ENCODE measurements around the gene RALGPS1. TPM values are rescaled to one million over a fixed set of nuclear protein-coding genes. Genes with fewer than 3 reads are reported as not detected.

The RALGPS1 gene
- total RNA-seq, 2 experiments from 2014 or later: 1.9 to 2.2 TPM

DNA sequence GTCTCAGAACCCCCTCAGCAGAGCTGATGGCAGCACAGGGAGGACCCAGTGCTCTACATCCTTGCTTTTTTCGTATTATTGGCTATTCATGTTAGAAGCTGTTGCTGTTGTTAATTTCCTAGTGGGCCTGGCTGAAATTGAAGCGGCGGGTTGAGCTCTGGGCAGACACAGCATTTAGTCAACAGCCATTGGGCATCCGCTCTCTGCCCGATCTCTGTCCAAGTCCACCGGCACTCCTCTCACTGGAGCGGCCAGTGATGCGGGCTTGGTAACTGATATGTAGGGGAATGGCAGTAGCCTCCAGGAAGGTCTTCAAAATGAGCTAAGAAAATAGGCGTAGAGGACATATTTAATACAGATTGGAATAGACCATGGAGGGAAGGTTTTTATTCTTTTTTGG, 348.7 kb downstream of the RALGPS1 start:
- no peaks in the 10 kb centered on the region for H3K4me1 Mint-ChIP-seq
- POLR2A ChIA-PET: no interaction called here
- CTCF ChIA-PET: interaction anchor here (1.2 kb wide), 1 partner anchor 8 kb away, joined by 3 read pairs; no protein-coding TSS in a partner anchor
- H3K27ac Mint-ChIP-seq: no peak overlapping the region
- peaks cover 10% of the 10 kb centered on the region for H3K27me3 Mint-ChIP-seq
- no peak overlapping the region for H3K4me3 Mint-ChIP-seq
- DNase-seq: no peak
- H3K9me3 Mint-ChIP-seq: no peaks in the 10 kb centered on the region
- H3K36me3 Mint-ChIP-seq (ENCODE audit: low read depth): no peaks in the 10 kb centered on the region

DNA sequence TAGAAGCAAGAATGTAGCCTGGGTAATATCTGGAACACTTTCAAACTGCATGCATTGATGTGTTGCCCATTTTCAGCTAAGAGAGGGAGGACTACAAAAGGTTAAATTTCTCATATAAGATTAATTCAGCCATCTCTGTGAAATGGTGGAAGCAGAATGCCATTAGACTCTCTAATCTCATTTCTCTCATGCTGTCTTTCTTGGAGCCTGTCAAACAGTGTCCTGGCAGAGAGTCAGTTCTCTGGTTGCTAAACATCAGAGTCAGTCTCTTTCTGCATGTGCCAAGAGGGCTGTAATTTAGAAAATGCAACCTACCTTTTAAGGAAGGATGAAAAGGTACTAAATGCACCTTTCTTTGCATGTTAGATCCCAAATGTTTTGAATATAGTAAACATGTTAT, 349.1 kb downstream of the RALGPS1 start:
- ChIA-PET POLR2A (no interaction called here), CTCF (interaction anchor here (1.2 kb wide), 1 partner anchor 9 kb away, joined by 3 read pairs; no protein-coding TSS in a partner anchor)
- H3K9me3 Mint-ChIP-seq: no peaks in the 10 kb centered on the region
- no peak overlapping the region for H3K27ac Mint-ChIP-seq
- H3K36me3 Mint-ChIP-seq (ENCODE audit: low read depth): no peaks in the 10 kb centered on the region
- DNase-seq: no peak
- H3K27me3 Mint-ChIP-seq: peaks cover 12% of the 10 kb centered on the region
- no peak overlapping the region for H3K4me3 Mint-ChIP-seq
- no peaks in the 10 kb centered on the region for H3K4me1 Mint-ChIP-seq

DNA sequence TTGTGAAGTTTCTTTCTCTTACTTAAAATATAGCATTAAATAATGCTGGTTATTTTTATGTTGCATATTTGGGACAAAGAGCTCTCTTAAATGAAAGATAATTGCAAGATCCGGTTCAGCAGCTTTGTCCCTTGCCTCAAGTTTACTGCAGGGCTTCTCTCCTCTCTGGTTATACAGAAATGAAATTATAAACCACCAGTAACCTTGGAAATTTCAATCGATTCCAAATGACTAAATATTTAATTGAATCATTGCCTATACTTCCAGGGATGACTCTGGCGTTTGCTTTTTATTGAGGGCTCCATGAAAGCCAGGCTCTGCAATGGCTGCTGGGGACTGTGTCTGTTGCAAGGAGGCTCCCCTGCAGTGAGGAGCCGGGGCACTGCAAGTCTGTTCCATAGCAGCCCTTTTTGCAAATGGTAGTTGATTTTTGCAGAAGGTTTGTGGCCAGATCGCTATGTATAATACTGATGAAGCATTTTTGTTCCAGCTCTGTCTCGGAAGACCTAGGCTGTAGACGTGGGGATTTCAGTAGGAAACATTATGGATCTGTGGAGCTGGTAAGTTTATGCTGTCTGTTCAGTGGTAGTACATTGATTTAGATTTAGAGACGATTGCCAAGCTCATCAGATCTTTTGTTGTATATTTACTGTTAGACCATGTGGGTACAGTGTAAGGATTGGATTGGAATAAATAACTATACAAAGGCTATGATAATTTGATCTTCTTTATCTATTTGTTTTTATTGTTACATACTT, 350.1 kb downstream of the RALGPS1 start, which contains the start of gene GARNL3:
Gene GARNL3 (plus strand): TSS at position 313 of the 758 bp plus-strand sequence. CDS start 104 bp downstream, at position 417.
- CTCF ChIA-PET: interaction anchor here (1.0 kb wide), 1 partner anchor 81 kb away, joined by 3 read pairs; no protein-coding TSS in a partner anchor
- H3K4me3 Mint-ChIP-seq: no peak within 1 kb of the TSS

DNA sequence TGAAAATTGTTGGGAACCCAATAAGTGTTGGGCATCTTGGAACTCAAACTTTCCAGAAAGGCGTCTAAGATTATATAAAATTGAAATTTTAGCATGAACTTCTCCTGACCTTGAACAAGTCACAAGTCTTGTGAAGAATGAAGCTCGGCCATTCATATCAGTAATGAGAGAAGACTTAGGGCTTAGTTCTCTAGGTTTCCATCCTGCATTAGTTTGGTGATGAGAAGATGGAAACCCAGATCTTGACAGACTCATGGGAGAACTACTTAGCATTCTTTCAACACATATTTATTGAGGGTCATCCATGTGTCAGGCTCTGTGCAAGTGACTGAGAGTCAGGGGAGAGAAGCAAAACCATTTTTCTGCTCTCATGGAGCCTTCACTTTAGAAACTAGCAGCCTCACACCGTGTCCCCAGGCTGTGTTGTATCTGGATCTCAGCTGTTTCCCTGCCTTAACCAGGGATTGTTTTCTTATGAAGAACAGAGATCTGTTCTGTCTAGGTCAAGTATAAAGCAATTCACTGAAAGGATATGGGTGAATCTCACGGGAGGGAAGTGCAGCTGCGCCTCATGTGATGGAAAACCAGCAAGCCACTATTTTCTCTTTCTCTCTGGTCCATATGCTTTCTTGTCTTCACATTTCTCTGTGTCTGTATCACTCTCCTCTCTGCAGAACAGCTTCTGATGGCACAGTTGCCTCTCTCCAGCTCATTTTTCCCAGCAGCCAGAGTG, 353.4 kb downstream of the RALGPS1 start:
- no peak for DNase-seq
- ChIA-PET CTCF (interaction anchor here (0.6 kb wide), 2 partner anchors 52 to 415 kb away, joined by 3 to 4 read pairs; no protein-coding TSS in a partner anchor), POLR2A (no interaction called here)
- H3K4me3 Mint-ChIP-seq: no peak overlapping the region
- no peaks in the 10 kb centered on the region for H3K4me1 Mint-ChIP-seq
- no peaks in the 10 kb centered on the region for H3K9me3 Mint-ChIP-seq
- peaks cover 21% of the 10 kb centered on the region for H3K27me3 Mint-ChIP-seq
- no peaks in the 10 kb centered on the region for H3K36me3 Mint-ChIP-seq (ENCODE audit: low read depth)
- no peak overlapping the region for H3K27ac Mint-ChIP-seq

More for the DNA sequence above, 350.1 kb downstream of the RALGPS1 start, which contains the start of gene GARNL3:
- Mint-ChIP-seq H3K27ac (no peak within 1 kb of the TSS), H3K4me1 (no peaks in the 10 kb centered on the region), H3K27me3 (peaks cover 13% of the 10 kb centered on the region), H3K9me3 (no peaks in the 10 kb centered on the region), H3K36me3 (ENCODE audit: low read depth) (no peaks in the 10 kb centered on the region)
- no peak for DNase-seq
- POLR2A ChIA-PET: no interaction called here

DNA sequence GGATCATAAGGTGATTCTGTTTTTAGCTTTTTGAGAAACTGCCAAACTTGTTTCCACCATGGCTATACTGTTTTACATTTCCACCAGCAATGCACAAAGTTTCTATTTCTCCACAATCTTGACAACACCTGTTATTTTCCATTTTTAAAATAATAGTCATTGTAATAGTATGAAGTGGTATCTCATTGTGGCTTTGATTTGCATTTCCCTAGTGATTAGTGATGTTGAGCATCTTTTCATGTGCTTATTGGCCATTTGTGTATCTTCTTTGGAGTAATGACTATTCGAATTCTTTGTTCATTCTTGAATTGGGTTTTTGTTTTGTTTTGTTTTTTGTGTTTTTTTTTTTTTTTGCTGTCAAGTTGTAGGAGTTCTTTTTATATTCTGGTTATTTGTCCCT, 354.9 kb downstream of the RALGPS1 start:
- Mint-ChIP-seq H3K27ac (no peak overlapping the region), H3K9me3 (no peaks in the 10 kb centered on the region), H3K4me3 (no peak overlapping the region), H3K36me3 (ENCODE audit: low read depth) (no peaks in the 10 kb centered on the region), H3K4me1 (no peaks in the 10 kb centered on the region), H3K27me3 (peaks cover 23% of the 10 kb centered on the region)
- POLR2A ChIA-PET: no interaction called here
- no peak for DNase-seq
- CTCF ChIA-PET: no interaction called here

Other genes with a start within 250 kb of the RALGPS1 start
- gene ZBTB43, start 109.7 kb upstream of the RALGPS1 start, total RNA-seq: 10 to 100 TPM; 17.0 to 21.0 TPM
- 1 to 10 TPM; 8.3 to 8.7 TPM for gene ZBTB34, start 54.1 kb upstream of the RALGPS1 start, total RNA-seq
- gene ANGPTL2, start 207.9 kb downstream of the RALGPS1 start, total RNA-seq: not detected